ENCODE results near the gene SPEN. TPM values are rescaled to one million over a fixed set of nuclear protein-coding genes. Genes with fewer than 3 reads are reported as not detected.

Gene SPEN
- total and polyA plus RNA-seq, 12 donors, result 16.4 to 51.2 (median 30.7) TPM

DNA sequence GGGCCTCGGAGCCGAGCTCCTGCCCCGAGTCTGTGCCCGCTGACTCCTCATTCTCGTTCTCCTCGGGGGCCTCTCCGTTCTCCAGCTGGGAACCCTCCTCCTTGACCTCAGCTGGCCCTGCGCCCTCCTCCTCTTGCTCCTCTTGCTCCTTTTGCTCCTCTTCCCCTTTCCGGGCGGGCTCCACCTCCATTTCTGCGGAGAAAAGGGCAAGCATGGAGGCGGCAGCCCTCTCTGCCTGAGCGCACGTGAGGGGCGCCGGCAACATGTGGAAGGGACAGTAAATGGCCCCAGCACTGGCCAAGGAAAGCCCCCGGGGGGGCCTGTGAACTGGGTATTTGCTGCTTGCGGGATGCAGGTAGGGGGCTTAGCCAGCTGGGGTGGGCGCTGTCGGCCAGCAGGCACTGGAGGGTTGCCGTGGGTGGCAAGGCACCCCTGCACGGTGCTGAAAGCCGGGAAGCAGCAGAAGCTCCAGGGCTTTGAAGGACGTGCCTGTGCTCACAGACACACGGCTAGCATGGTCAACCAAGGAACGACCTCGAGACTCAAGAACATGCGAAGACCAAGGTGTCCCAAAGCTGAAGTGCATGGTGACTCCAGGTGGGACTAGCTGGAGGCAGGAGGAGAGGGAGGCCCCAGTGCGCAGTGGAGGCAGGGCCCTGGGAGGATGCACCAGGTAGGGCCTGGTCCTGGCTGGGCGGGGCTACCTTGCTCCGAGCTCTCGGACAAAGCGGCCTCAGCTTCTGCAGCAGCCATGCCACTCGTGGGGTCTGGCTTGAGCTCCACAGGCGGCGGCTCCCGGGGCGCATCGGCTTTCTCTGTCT lies 97.7 kb downstream of the SPEN start:
- TF ChIP-seq, protein P1, sequence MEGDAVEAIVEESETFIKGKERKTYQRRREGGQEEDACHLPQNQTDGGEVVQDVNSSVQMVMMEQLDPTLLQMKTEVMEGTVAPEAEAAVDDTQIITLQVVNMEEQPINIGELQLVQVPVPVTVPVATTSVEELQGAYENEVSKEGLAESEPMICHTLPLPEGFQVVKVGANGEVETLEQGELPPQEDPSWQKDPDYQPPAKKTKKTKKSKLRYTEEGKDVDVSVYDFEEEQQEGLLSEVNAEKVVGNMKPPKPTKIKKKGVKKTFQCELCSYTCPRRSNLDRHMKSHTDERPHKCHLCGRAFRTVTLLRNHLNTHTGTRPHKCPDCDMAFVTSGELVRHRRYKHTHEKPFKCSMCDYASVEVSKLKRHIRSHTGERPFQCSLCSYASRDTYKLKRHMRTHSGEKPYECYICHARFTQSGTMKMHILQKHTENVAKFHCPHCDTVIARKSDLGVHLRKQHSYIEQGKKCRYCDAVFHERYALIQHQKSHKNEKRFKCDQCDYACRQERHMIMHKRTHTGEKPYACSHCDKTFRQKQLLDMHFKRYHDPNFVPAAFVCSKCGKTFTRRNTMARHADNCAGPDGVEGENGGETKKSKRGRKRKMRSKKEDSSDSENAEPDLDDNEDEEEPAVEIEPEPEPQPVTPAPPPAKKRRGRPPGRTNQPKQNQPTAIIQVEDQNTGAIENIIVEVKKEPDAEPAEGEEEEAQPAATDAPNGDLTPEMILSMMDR (IDR thresholded peaks at IDR 0.05), result no peak
- TF ChIP-seq POLR2A (IDR thresholded peaks at IDR 0.05), result no peak
- Histone ChIP-seq H3K4me3 (no peak overlapping the region), H3K4me1 (replicated peaks in 1 of 2) (peaks cover 28 to 43% of the 10 kb centered on the region in 2 donors), H3K27me3 (no peaks in the 10 kb centered on the region), H3K27ac (peak overlapping the region in 3 of 5 donors; percentile 52 to 82 (median 76)), H3K36me3 (replicated peaks in 1 of 2) (peaks cover 0 to 79% of the 10 kb centered on the region in 2 donors), H3K9me3 (replicated peaks in 1 of 3) (no peaks in the 10 kb centered on the region)
- intact Hi-C loops (cut with DNase I), result no loop called here
- 88 to 90% (median 90%) methylated on average over 26 to 39 of the region's 39 CpGs for WGBS, 4 donors
- peak in 4 of 7 donors; percentile 17 to 52 (median 32) for DNase-seq

DNA sequence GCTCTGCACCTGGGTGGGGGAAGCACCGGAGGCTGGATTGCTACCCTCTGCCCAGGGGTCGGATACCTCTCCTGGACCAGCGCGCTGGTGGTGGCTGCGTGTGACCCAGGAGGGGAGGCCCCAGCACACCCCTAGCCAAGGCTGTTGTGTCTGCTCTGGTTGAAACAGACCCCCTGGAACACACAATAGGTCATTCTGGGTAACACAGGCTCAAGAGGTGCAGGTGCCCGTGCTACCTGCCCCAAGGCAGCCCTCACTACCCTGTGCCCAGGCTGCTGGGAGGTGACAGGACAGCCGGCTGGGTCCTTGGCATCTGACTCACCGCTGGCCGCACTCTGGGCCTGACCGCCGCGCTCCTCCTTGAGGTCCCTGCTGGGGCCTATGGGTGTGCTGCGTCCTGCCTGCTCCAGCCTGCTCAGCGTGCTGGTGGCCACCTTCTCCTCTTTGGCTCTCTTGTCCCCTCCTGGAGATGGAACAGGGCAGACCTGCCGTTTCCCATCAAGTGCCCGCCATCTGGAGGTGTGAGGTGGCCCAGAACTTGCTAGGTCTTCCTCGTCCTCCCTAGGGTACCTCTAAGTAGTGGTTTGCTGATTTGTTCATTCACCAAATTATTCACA lies 98.4 kb downstream of the SPEN start:
- DNase-seq, result peak; percentile 74 to 89 (median 86)
- Histone ChIP-seq H3K9me3 (replicated peaks in 1 of 3) (no peaks in the 10 kb centered on the region), H3K36me3 (replicated peaks in 1 of 2) (peaks cover 0 to 72% of the 10 kb centered on the region in 2 donors), H3K27me3 (no peaks in the 10 kb centered on the region), H3K4me3 (no peak overlapping the region), H3K4me1 (replicated peaks in 1 of 2) (peaks cover 35 to 48% of the 10 kb centered on the region in 2 donors), H3K27ac (peak overlapping the region in 3 of 5 donors; percentile 52 to 82 (median 76))
- intact Hi-C loops (cut with DNase I), result no loop called here
- 72 to 77% (median 72%) methylated on average over 5 to 17 of the region's 17 CpGs; no CpG with 5 or more reads in 1 of the 4 donors for WGBS, 4 donors
- TF ChIP-seq, protein P1 (IDR thresholded peaks at IDR 0.05), result no peak
- TF ChIP-seq POLR2A (IDR thresholded peaks at IDR 0.05), result peak in 1 of 2 donors; percentile 45

DNA sequence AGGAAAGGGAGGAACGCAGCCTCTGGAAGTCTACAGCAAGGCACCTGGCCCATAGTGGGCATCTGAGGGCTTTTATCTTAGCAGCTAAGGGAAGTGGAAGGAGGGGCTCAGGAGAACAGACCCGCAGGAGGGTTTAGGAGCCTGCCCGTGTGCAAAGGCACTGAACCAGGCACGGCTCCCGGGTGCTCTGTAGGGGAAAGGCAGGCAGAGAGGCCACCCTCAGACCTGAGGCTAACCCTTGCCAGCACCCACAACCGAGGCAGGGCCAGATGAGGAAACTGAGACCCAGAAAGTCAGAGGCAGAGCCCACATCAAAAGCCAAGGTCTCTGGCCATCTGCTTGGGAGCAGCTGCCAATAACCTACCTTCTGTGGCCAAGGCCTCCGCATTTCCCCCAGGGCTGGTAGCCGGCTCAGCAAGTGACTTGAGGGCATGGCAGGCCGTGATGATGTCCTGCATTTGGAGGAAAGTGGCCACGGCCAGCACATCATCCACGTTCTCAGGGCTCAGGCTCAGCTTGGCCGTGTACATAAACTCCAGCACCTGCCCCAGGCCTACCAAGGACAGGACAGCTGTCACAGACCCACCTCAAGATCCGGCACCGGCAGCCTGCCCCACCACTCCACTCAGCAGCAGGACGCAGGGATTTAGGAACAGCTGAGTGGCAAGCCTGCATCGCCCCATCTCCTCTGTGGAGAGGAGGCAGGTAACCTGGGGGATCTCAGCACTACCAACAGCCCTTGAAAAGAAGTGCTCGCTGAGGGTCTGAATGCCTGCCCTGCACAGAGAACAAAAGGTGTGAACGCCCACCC lies 99.3 kb downstream of the SPEN start:
- H3K9me3 ChIP-seq (replicated peaks in 1 of 3), result no peaks in the 10 kb centered on the region
- H3K4me3 ChIP-seq, result no peak overlapping the region
- peak overlapping the region in 3 of 5 donors; percentile 52 to 82 (median 76) for H3K27ac ChIP-seq
- DNase-seq, result peak in 4 of 7 donors; percentile 16 to 55 (median 32)
- no peaks in the 10 kb centered on the region for H3K27me3 ChIP-seq
- peaks cover 0 to 63% of the 10 kb centered on the region in 2 donors for H3K36me3 ChIP-seq (replicated peaks in 1 of 2)
- intact Hi-C loops (cut with DNase I), result no loop called here
- peaks cover 43 to 56% of the 10 kb centered on the region in 2 donors for H3K4me1 ChIP-seq (replicated peaks in 1 of 2)
- TF ChIP-seq, protein P1 (IDR thresholded peaks at IDR 0.05), result no peak
- TF ChIP-seq POLR2A (IDR thresholded peaks at IDR 0.05), result no peak
- WGBS, 4 donors, result 75 to 87% (median 81%) methylated on average over 6 to 18 of the region's 18 CpGs
